ENCODE measurements around the gene TMEM232.

The TMEM232 gene

GRCh38 chr5:110512266-110512665, 214.2 kb downstream of the TMEM232 start:
- H3K9me3 ChIP-seq (ENCODE audit: control insufficient read depth, low read length) = no peaks in the 10 kb centered on the region
- H3K4me2 ChIP-seq (ENCODE audit: low read length) = no peak overlapping the region
- no peak for TF ChIP-seq CTCF (IDR thresholded peaks at IDR 0.05)
- H3K79me2 ChIP-seq = no peaks in the 10 kb centered on the region
- no peak overlapping the region for H3K9ac ChIP-seq
- no peak overlapping the region for H3K27ac ChIP-seq
- H3K4me3 ChIP-seq (ENCODE audit: low read depth, low read length) = no peak overlapping the region
- no peak overlapping the region for H2AFZ ChIP-seq
- H3K27me3 ChIP-seq (ENCODE audit: control insufficient read depth, insufficient read depth, low read length) = no peaks in the 10 kb centered on the region
- no peaks in the 10 kb centered on the region for H3K4me1 ChIP-seq
- H3K36me3 ChIP-seq (ENCODE audit: control insufficient read depth, insufficient read depth, low read length) = no peaks in the 10 kb centered on the region

- no peaks in the 10 kb centered on the region for H3K27me3 ChIP-seq (ENCODE audit: control insufficient read depth, insufficient read depth, low read length)
- H3K9ac ChIP-seq = no peak overlapping the region
- no peaks in the 10 kb centered on the region for H3K4me1 ChIP-seq
- no peaks in the 10 kb centered on the region for H3K9me3 ChIP-seq (ENCODE audit: control insufficient read depth, low read length)
- no peak overlapping the region for H3K4me3 ChIP-seq (ENCODE audit: low read depth, low read length)
- no peak overlapping the region for H3K27ac ChIP-seq
- no peak overlapping the region for H3K4me2 ChIP-seq (ENCODE audit: low read length)
- no peaks in the 10 kb centered on the region for H3K79me2 ChIP-seq
- no peaks in the 10 kb centered on the region for H3K36me3 ChIP-seq (ENCODE audit: control insufficient read depth, insufficient read depth, low read length)
- H2AFZ ChIP-seq = no peak overlapping the region
- no peak for TF ChIP-seq CTCF (IDR thresholded peaks at IDR 0.05)
These were observed 216.3 kb downstream of the TMEM232 start for GRCh38 chr5:110510146-110510545.

- no peaks in the 10 kb centered on the region for H3K36me3 ChIP-seq (ENCODE audit: control insufficient read depth, insufficient read depth, low read length)
- H3K9me3 ChIP-seq (ENCODE audit: control insufficient read depth, low read length) = no peaks in the 10 kb centered on the region
- no peak overlapping the region for H3K4me2 ChIP-seq (ENCODE audit: low read length)
- H3K27me3 ChIP-seq (ENCODE audit: control insufficient read depth, insufficient read depth, low read length) = no peaks in the 10 kb centered on the region
- H3K27ac ChIP-seq = no peak overlapping the region
- no peak overlapping the region for H3K4me3 ChIP-seq (ENCODE audit: low read depth, low read length)
- H2AFZ ChIP-seq = no peak overlapping the region
- no peak overlapping the region for H3K9ac ChIP-seq
- no peaks in the 10 kb centered on the region for H3K79me2 ChIP-seq
- no peaks in the 10 kb centered on the region for H3K4me1 ChIP-seq
- TF ChIP-seq CTCF (IDR thresholded peaks at IDR 0.05) = no peak
These were observed 218.5 kb downstream of the TMEM232 start for GRCh38 chr5:110507972-110508371.

- no peaks in the 10 kb centered on the region for H3K4me1 ChIP-seq
- no peak overlapping the region for H3K4me2 ChIP-seq (ENCODE audit: low read length)
- no peak for TF ChIP-seq CTCF (IDR thresholded peaks at IDR 0.05)
- H3K79me2 ChIP-seq = no peaks in the 10 kb centered on the region
- H3K27me3 ChIP-seq (ENCODE audit: control insufficient read depth, insufficient read depth, low read length) = no peaks in the 10 kb centered on the region
- no peaks in the 10 kb centered on the region for H3K9me3 ChIP-seq (ENCODE audit: control insufficient read depth, low read length)
- no peak overlapping the region for H3K4me3 ChIP-seq (ENCODE audit: low read depth, low read length)
- no peak overlapping the region for H3K27ac ChIP-seq
- no peak overlapping the region for H3K9ac ChIP-seq
- H2AFZ ChIP-seq = no peak overlapping the region
- no peaks in the 10 kb centered on the region for H3K36me3 ChIP-seq (ENCODE audit: control insufficient read depth, insufficient read depth, low read length)
These were observed 220.1 kb downstream of the TMEM232 start for GRCh38 chr5:110506378-110506777.

GRCh38 chr5:110496276-110496675, 230.2 kb downstream of the TMEM232 start:
- Histone ChIP-seq H3K27ac (no peak overlapping the region), H3K27me3 (ENCODE audit: control insufficient read depth, insufficient read depth, low read length) (no peaks in the 10 kb centered on the region), H3K9ac (no peak overlapping the region), H3K4me2 (ENCODE audit: low read length) (no peak overlapping the region), H3K4me1 (no peaks in the 10 kb centered on the region), H3K4me3 (ENCODE audit: low read depth, low read length) (no peak overlapping the region), H2AFZ (no peak overlapping the region), H3K79me2 (no peaks in the 10 kb centered on the region), H3K9me3 (ENCODE audit: control insufficient read depth, low read length) (no peaks in the 10 kb centered on the region), H3K36me3 (ENCODE audit: control insufficient read depth, insufficient read depth, low read length) (no peaks in the 10 kb centered on the region)
- TF ChIP-seq CTCF (IDR thresholded peaks at IDR 0.05) = no peak
